H1 (cell line): ENCODE data around the gene HOTAIR. TPM values are rescaled to one million over a fixed set of nuclear protein-coding genes. Genes with fewer than 3 reads are reported as not detected.

Experiments
- CTCF ChIA-PET: fragments of 300-600 bp; sonication (Branson Sonifier 250); formaldehyde crosslinking; loops from one replicate; lab custom pipeline; 2021; ENCODE audit not compliant: partially characterized antibody; lab: Charles Lee
- POLR2A ChIA-PET: fragments of 300-600 bp; sonication (Branson Sonifier 250); formaldehyde crosslinking; loops from one replicate; lab custom pipeline; 2021; ENCODE audit warnings: inconsistent platforms; ENCODE audit not compliant: partially characterized antibody; lab: Charles Lee
- DNase-seq, 2 experiments: peaks; one replicate each; pipeline versions ENCODE4 v3.0.0 to v3.0.0-alpha.2; 2010 to 2022; ENCODE audit warnings: low spot score in 2 of 2, low read depth in 1 of 2, mixed read lengths in 1 of 2
- FAIRE-seq: peaks from 2 replicates; lab custom pipeline; 2011; peaks lifted over from hg19 to GRCh38; lab: Jason Lieb, UNC
- H2AFZ ChIP-seq: 2 replicates; pipeline ENCODE4 v1.8.1; 2012; ENCODE audit warnings: low read length, inconsistent platforms
- H2AK5ac ChIP-seq: 2 replicates; pipeline ENCODE4 v1.6.1; 2013; ENCODE audit warnings: low read depth, low read length
- H2BK120ac ChIP-seq: replicated peaks from 2 replicates; pipeline ENCODE3; 2013; ENCODE audit warnings: low read depth, low read length, inconsistent platforms
- H2BK12ac ChIP-seq: 2 replicates; pipeline ENCODE4 v1.6.1; 2013; ENCODE audit warnings: low read depth, low read length
- H2BK15ac ChIP-seq: 2 replicates; pipeline ENCODE4 v1.6.1; 2013; ENCODE audit warnings: low read length
- H2BK20ac ChIP-seq: 2 replicates; pipeline ENCODE4 v1.6.1; 2013; ENCODE audit warnings: low read length
- H2BK5ac ChIP-seq: 2 replicates; pipeline ENCODE4 v1.6.1; 2013; ENCODE audit warnings: low read depth, low read length
- H3K14ac ChIP-seq: 2 replicates; pipeline ENCODE4 v1.6.1; 2013; ENCODE audit warnings: inconsistent platforms; ENCODE audit not compliant: insufficient read length
- H3K18ac ChIP-seq: 2 replicates; pipeline ENCODE4 v1.6.1; 2013; ENCODE audit warnings: low read length; ENCODE audit errors: extremely low read depth
- H3K23ac ChIP-seq: 2 replicates; pipeline ENCODE4 v1.6.1; 2013; ENCODE audit warnings: inconsistent platforms; ENCODE audit not compliant: insufficient read length
- H3K23me2 ChIP-seq: 2 replicates; pipeline ENCODE4 v1.6.1; 2013; ENCODE audit warnings: low read depth, low read length
- H3K27ac ChIP-seq: 2 replicates; pipeline ENCODE4 v1.6.1; 2011; ENCODE audit warnings: low read depth, low read length, inconsistent platforms
- H3K27me3 ChIP-seq, 4 experiments: replicated peaks in 1 of 4; 1 replicate in 1 of 4; 2 replicates in 3 of 4; pipeline versions ENCODE4 v1.6.1 to v1.8.1; 2011 to 2013; ENCODE audit warnings: low read length in 3 of 4, mild to moderate bottlenecking in 3 of 4, inconsistent platforms in 2 of 4, mixed read lengths in 2 of 4, moderate library complexity in 1 of 4; ENCODE audit not compliant: control insufficient read depth in 3 of 4, insufficient read depth in 3 of 4; ENCODE audit errors: extremely low read depth in 1 of 4
- H3K36me3 ChIP-seq, 4 experiments: 2 replicates each; pipeline versions ENCODE4 v1.6.1 to v1.8.1; 2011 to 2013; ENCODE audit warnings: mild to moderate bottlenecking in 4 of 4, low read length in 3 of 4, moderate library complexity in 2 of 4, control low read depth in 1 of 4, inconsistent platforms in 1 of 4; ENCODE audit not compliant: insufficient read depth in 4 of 4, control insufficient read depth in 2 of 4
- H3K4ac ChIP-seq: replicated peaks from 2 replicates; pipeline ENCODE3; 2013; ENCODE audit warnings: low read length, low read depth, mixed read lengths, inconsistent platforms; ENCODE audit not compliant: insufficient read length
- H3K4me1 ChIP-seq, 4 experiments: replicated peaks in 1 of 4; 1 replicate in 1 of 4; 2 replicates in 3 of 4; pipeline versions ENCODE4 v1.6.1 to v1.8.1; 2011 to 2013; ENCODE audit warnings: low read length in 3 of 4, inconsistent platforms in 2 of 4, mixed read lengths in 1 of 4; ENCODE audit not compliant: insufficient read depth in 4 of 4, control insufficient read depth in 3 of 4
- H3K4me2 ChIP-seq, 2 experiments: 2 replicates each; pipeline versions ENCODE4 v1.6.1 to v1.8.1; 2011 to 2013; ENCODE audit warnings: low read depth in 2 of 2, low read length in 2 of 2, control low read depth in 1 of 2, inconsistent platforms in 1 of 2, mild to moderate bottlenecking in 1 of 2; ENCODE audit not compliant: insufficient read depth in 1 of 2
- H3K4me3 ChIP-seq, 4 experiments: fragments of 200-600, 300-600 bp in 1 of 4; sonication (generic), shearing (Covaris generic), sonication (Bioruptor Twin) in 1 of 4; 2 replicates each; pipeline versions ENCODE4 v1.5.1 to v1.8.1; 2011 to 2016; ENCODE audit warnings: low read length in 4 of 4, low read depth in 3 of 4, control low read depth in 2 of 4, inconsistent platforms in 2 of 4, mild to moderate bottlenecking in 2 of 4, mixed read lengths in 1 of 4, moderate library complexity in 1 of 4; ENCODE audit not compliant: insufficient read depth in 2 of 4; ENCODE audit errors: extremely low read depth in 1 of 4
- H3K56ac ChIP-seq: replicated peaks from 2 replicates; pipeline ENCODE3; 2013; ENCODE audit warnings: low read depth, mild to moderate bottlenecking, mixed read lengths, low read length, inconsistent platforms; ENCODE audit not compliant: insufficient read length
- H3K79me1 ChIP-seq: 2 replicates; pipeline ENCODE4 v1.6.1; 2013; ENCODE audit warnings: low read depth, low read length, control low read depth
- H3K79me2 ChIP-seq, 2 experiments: 2 replicates each; pipeline versions ENCODE4 v1.6.1 to v1.8.1; 2012 to 2013; ENCODE audit warnings: low read length in 2 of 2, mild to moderate bottlenecking in 2 of 2, inconsistent platforms in 1 of 2; ENCODE audit not compliant: insufficient read depth in 2 of 2, control insufficient read depth in 1 of 2
- H3K9ac ChIP-seq, 4 experiments: replicated peaks in 1 of 4; 1 replicate in 1 of 4; 2 replicates in 3 of 4; pipeline versions ENCODE4 v1.6.1 to v1.8.1; 2011 to 2013; ENCODE audit warnings: low read depth in 3 of 4, low read length in 3 of 4, control low read depth in 2 of 4, mild to moderate bottlenecking in 2 of 4, moderate library complexity in 2 of 4, inconsistent platforms in 1 of 4; ENCODE audit errors: extremely low read depth in 1 of 4
- H3K9me3 ChIP-seq, 2 experiments: 2 replicates each; pipeline versions ENCODE4 v1.6.1 to v1.8.1; 2012 to 2013; ENCODE audit warnings: mild to moderate bottlenecking in 2 of 2, moderate library complexity in 2 of 2, control low read depth in 1 of 2, inconsistent platforms in 1 of 2, low read depth in 1 of 2, low read length in 1 of 2, mixed read lengths in 1 of 2; ENCODE audit not compliant: insufficient read depth in 2 of 2
- H4K20me1 ChIP-seq, 2 experiments: replicated peaks in 1 of 2; 2 replicates each; pipeline versions ENCODE3 to v1.8.1; 2011 to 2013; ENCODE audit warnings: inconsistent platforms in 2 of 2, low read length in 2 of 2, mild to moderate bottlenecking in 1 of 2; ENCODE audit not compliant: insufficient read depth in 2 of 2, control insufficient read depth in 1 of 2
- H4K5ac ChIP-seq: 2 replicates; pipeline ENCODE4 v1.6.1; 2013; ENCODE audit warnings: low read length, low read depth, mixed read lengths, inconsistent platforms; ENCODE audit not compliant: insufficient read length
- H4K8ac ChIP-seq: 2 replicates; pipeline ENCODE4 v1.8.0; 2013; ENCODE audit warnings: mild to moderate bottlenecking, moderate library complexity, low read length, inconsistent platforms; ENCODE audit not compliant: insufficient read depth; ENCODE audit errors: extremely low read depth
- H4K91ac ChIP-seq: replicated peaks from 2 replicates; pipeline ENCODE3; 2013; ENCODE audit warnings: low read length, mixed read lengths, inconsistent platforms; ENCODE audit not compliant: insufficient read length
- BRCA1 ChIP-seq: IDR thresholded peaks from 2 replicates; pipeline ENCODE4 v1.6.1; 2012; ENCODE audit warnings: low read depth, low read length, improper control_type of control experiment
- CBX5 ChIP-seq: fragments of 300-800, 300-1000 bp; sonication (generic); IDR thresholded peaks from 2 replicates; pipeline ENCODE4 v1.7.1; 2016; ENCODE audit warnings: antibody characterized with exemption, low read length, low read depth
- CHD1 ChIP-seq: IDR thresholded peaks from 2 replicates; pipeline ENCODE4 v1.6.1; 2012; ENCODE audit warnings: low read depth, low read length, improper control_type of control experiment
- EZH2 ChIP-seq: fragments of 200-600 bp; sonication (generic); IDR thresholded peaks from 2 replicates; pipeline ENCODE4 v1.7.1; 2012; ENCODE audit warnings: low read depth, mild to moderate bottlenecking, moderate library complexity, low read length, inconsistent platforms; ENCODE audit not compliant: severe bottlenecking
- JUND ChIP-seq: IDR thresholded peaks from 2 replicates; pipeline ENCODE4 v1.6.1; 2011; ENCODE audit warnings: mild to moderate bottlenecking, improper control_type of control experiment, low read length
- RNF2 ChIP-seq: fragments of 200-900, 300-1000 bp; sonication (generic); IDR thresholded peaks from 2 replicates; pipeline ENCODE4 v1.7.1; 2016; ENCODE audit warnings: borderline replicate concordance, low read depth, mild to moderate bottlenecking, antibody characterized with exemption, low read length; ENCODE audit not compliant: poor library complexity, severe bottlenecking; ENCODE audit errors: missing control alignments
- SRF ChIP-seq: IDR thresholded peaks from 2 replicates; pipeline ENCODE4 v1.6.1; 2011; ENCODE audit warnings: mild to moderate bottlenecking, low read depth, low read length, moderate library complexity
- SUZ12 ChIP-seq: fragments of 200-600 bp; sonication (generic); IDR thresholded peaks from 2 replicates; pipeline ENCODE4 v1.6.1; 2012; ENCODE audit warnings: mild to moderate bottlenecking, inconsistent platforms, low read length, moderate library complexity, mixed read lengths
- WGBS, 2 experiments: shearing (Covaris generic) in 1 of 2; methylation state at CpG; one replicate each; pipeline versions ENCODE4 v1.1.6 to v1.1.7; 2013 to 2015; ENCODE audit warnings: low lambda C conversion rate in 2 of 2, mixed read lengths in 2 of 2, inconsistent platforms in 1 of 2, low coverage in 1 of 2, missing lambda C conversion rate in 1 of 2; ENCODE audit not compliant: insufficient replicate concordance in 2 of 2, insufficient coverage in 1 of 2, insufficient read length in 1 of 2; ENCODE audit errors: extremely low coverage in 1 of 2, missing lambda C conversion rate in 1 of 2; 5-methylcytosine and 5-hydroxymethylcytosine counted together
- polyA plus RNA-seq, 7 experiments: library from polyadenylated mRNA; depleted of rRNA in 3 of 7; stranded (reverse) in 5 of 7; unstranded in 2 of 7; fragments of >200 nt in 5 of 7; fragments of 200-250 nt in 2 of 7; gene quantifications; 1 replicate in 5 of 7; 2 replicates in 1 of 7; 4 replicates in 1 of 7; pipeline versions ENCODE4 v1.2.1 to v1.2.3, GENCODE V29; 2011 to 2013; ENCODE audit warnings: missing spikeins in 2 of 7, mixed read lengths in 2 of 7
- total RNA-seq: library from RNA; stranded (reverse); fragmentation: NEBNext Ultra II Directional; extraction: Animal tissue kit (Norgen Biotek cat#: 25700); gene quantifications from 2 replicates; pipeline ENCODE4 v1.2.1, GENCODE V29; 2021
- TF ChIP-seq, protein P1 (sequence below), 3 experiments: IDR thresholded peaks; 1 replicate in 2 of 3; 2 replicates in 1 of 3; pipeline versions ENCODE4 v1.5.1 to v1.6.1; 2011; ENCODE audit warnings: low read length in 3 of 3, mild to moderate bottlenecking in 3 of 3, inconsistent platforms in 2 of 3, low read depth in 1 of 3, moderate library complexity in 1 of 3; ENCODE audit not compliant: insufficient read depth in 1 of 3; ENCODE audit errors: control extremely low read depth in 1 of 3

HOTAIR gene
- total and polyA plus RNA-seq, 2 of the 8 experiments (the other 6 are each of a cell fraction or from before 2014, with no cell fraction given), result not detected

DNA sequence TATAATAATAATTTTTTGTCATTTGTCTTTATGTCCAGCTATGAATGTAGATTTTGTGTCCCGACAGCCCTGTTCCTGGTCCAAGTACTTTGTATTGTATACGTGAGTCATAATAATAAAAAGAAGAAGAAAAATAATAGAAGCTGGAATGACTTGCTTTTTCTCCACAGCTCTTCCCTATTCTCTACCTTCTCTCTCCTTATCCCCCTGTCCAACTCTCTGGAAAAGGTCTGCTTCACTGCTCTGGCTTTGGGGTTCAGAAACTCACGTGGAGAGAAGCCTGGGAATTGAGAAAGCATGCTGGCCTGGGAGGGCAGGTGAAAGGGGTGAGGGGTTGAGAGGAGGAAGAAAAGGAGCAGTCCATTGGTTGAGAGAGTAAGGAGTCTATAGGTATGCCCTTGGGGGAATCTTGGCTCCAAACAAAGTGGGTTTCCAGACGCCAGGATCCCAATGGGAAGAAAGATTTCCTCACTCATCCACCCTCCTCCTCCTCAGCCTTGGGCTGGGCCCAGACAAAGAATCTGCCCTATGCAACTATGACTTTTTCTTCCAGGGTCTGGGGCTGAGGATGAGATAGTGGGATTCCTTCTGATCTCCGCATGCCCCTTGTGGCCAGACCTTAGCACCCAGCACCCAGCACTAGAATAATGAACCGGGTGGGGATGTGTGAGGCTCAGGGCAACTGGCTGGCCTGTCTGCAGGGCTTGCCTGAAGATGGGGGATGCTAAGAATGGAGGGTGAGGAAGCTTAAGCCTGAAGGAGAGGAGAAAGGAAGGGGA is 38.1 kb upstream of the HOTAIR start:
- no peak for DNase-seq
- Histone ChIP-seq H3K4ac (no peak overlapping the region), H4K20me1 (peaks cover 4 to 44% of the 10 kb centered on the region in 2 experiments), H4K5ac (no peak overlapping the region), H4K91ac (no peak overlapping the region), H2AFZ (no peak overlapping the region), H2BK5ac (no peak overlapping the region), H3K36me3 (no peaks in the 10 kb centered on the region), H3K14ac (no peak overlapping the region), H3K9me3 (no peaks in the 10 kb centered on the region), H2BK12ac (peak overlapping the region; percentile 29; the same call in 1 of the 2 replicates), H3K27ac (no peak overlapping the region), H2BK20ac (no peak overlapping the region), H3K4me1 (peaks cover 0 to 9% (median 0%) of the 10 kb centered on the region in 4 experiments; a peak in 3 of 7 replicates), H3K4me2 (no peak overlapping the region), H3K79me1 (no peaks in the 10 kb centered on the region), H3K79me2 (no peaks in the 10 kb centered on the region), H3K27me3 (peaks cover 93 to 100% (median 99%) of the 10 kb centered on the region in 4 experiments), H2BK120ac (no peak overlapping the region), H3K23ac (no peak overlapping the region), H3K56ac (no peak overlapping the region), H3K4me3 (no peak overlapping the region), H4K8ac (no peak overlapping the region), H3K9ac (no peak overlapping the region), H2AK5ac (no peak overlapping the region), H3K18ac (no peak overlapping the region), H2BK15ac (no peak overlapping the region), H3K23me2 (no peaks in the 10 kb centered on the region; the same call in 1 of the 2 replicates)
- ChIA-PET POLR2A (no interaction called here), CTCF (interaction anchor here (0.8 to 2.9 kb wide), 12 partner anchors 9 to 195 kb away, joined by 3 to 12 read pairs (median 4); no protein-coding TSS in a partner anchor)
- WGBS, 2 experiments, result 19% methylated on average over 6 of the region's 6 CpGs; no CpG with 5 or more reads in 1 of the 2 experiments
- no peak for FAIRE-seq
- TF ChIP-seq BRCA1 (no peak), CBX5 (no peak), SUZ12 (peak; percentile 69), SRF (no peak), RNF2 (peak; percentile 67), EZH2 (peak; percentile 40), CHD1 (no peak), JUND (no peak)
- TF ChIP-seq, protein P1, sequence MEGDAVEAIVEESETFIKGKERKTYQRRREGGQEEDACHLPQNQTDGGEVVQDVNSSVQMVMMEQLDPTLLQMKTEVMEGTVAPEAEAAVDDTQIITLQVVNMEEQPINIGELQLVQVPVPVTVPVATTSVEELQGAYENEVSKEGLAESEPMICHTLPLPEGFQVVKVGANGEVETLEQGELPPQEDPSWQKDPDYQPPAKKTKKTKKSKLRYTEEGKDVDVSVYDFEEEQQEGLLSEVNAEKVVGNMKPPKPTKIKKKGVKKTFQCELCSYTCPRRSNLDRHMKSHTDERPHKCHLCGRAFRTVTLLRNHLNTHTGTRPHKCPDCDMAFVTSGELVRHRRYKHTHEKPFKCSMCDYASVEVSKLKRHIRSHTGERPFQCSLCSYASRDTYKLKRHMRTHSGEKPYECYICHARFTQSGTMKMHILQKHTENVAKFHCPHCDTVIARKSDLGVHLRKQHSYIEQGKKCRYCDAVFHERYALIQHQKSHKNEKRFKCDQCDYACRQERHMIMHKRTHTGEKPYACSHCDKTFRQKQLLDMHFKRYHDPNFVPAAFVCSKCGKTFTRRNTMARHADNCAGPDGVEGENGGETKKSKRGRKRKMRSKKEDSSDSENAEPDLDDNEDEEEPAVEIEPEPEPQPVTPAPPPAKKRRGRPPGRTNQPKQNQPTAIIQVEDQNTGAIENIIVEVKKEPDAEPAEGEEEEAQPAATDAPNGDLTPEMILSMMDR (IDR thresholded peaks at IDR 0.05; ENCODE audit: control extremely low read depth in 1 of 3, insufficient read depth in 1 of 3, low read depth in 1 of 3, low read length in 3 of 3), result peak in 1 of 3 experiments; percentile 8; a peak in 1 of 4 replicates
